Adrenal gland (tissue), 12 donors: ENCODE results near the gene PPFIA2. TPM values are rescaled to one million over a fixed set of nuclear protein-coding genes. Genes with fewer than 3 reads are reported as not detected.

Source experiments
- DNase-seq, 7 donors: peaks; one replicate each; pipeline ENCODE4 v3.0.0-alpha.2; 2019 to 2020
- H3K27ac ChIP-seq, 5 donors: fragments of 200-600 bp; sonication (generic) in 4 of 5; 1 replicate in 3 of 5; 2 replicates in 2 of 5; pipeline versions ENCODE4 v1.5.1 to v1.8.0; 2016 to 2020; ENCODE audit warnings: mild to moderate bottlenecking in 1 of 5
- H3K27me3 ChIP-seq: fragments of 200-600 bp; 2 replicates; pipeline ENCODE4 v1.8.0; 2021
- H3K36me3 ChIP-seq, 2 donors: fragments of 200-600 bp; replicated peaks in 1 of 2; 1 replicate in 1 of 2; 2 replicates in 1 of 2; pipeline versions ENCODE4 v1.5.1 to v1.8.0; 2018 to 2022
- H3K4me1 ChIP-seq, 2 donors: fragments of 200-600 bp; replicated peaks in 1 of 2; 1 replicate in 1 of 2; 2 replicates in 1 of 2; pipeline versions ENCODE4 v1.5.1 to v1.8.0; 2018 to 2021
- H3K4me3 ChIP-seq, 4 donors: fragments of 200-600 bp; sonication (generic) in 3 of 4; one replicate each; pipeline ENCODE4 v1.5.1; 2016 to 2018
- H3K9me3 ChIP-seq, 3 donors: fragments of 200-600 bp; sonication (generic) in 1 of 3; replicated peaks in 1 of 3; 1 replicate in 2 of 3; 2 replicates in 1 of 3; pipeline versions ENCODE4 v1.5.1 to v1.8.0; 2016 to 2021
- CTCF ChIP-seq, 6 experiments: fragments of 450-650 bp in 4 of 6; fragments of 200-600 bp in 2 of 6; sonication (generic) in 1 of 6; IDR thresholded peaks; 1 replicate in 5 of 6; 2 replicates in 1 of 6; pipeline versions ENCODE4 v1.5.1 to v1.8.0; 2016 to 2021; ENCODE audit warnings: antibody characterized with exemption in 6 of 6, mild to moderate bottlenecking in 2 of 6, moderate library complexity in 1 of 6
- POLR2A ChIP-seq, 2 donors: fragments of 450-650 bp; IDR thresholded peaks; one replicate each; pipeline ENCODE4 v1.6.1; 2017; ENCODE audit warnings: antibody characterized with exemption in 2 of 2, mild to moderate bottlenecking in 2 of 2, moderate library complexity in 1 of 2
- WGBS, 4 donors: extraction: QIAGEN DNeasy Blood & Tissue Kit in 2 of 4; methylation state at CpG; one replicate each; pipeline versions ENCODE4 v1.1.5 to v1.1.7; 2013 to 2017; 5-methylcytosine and 5-hydroxymethylcytosine counted together
- intact Hi-C, 2 donors: fragments of 100-400 bp; cut with DNase I; formaldehyde crosslinking; loops; one replicate each; pipeline versions ENCODE4 v1.14.1 to v1.15.0; 2022 to 2023
- polyA plus RNA-seq, 3 donors: library from polyadenylated mRNA; stranded (reverse); fragments of 200-250 nt in 2 of 3; fragments of 350-450 nt in 1 of 3; fragmentation: Illumina TruSeq in 1 of 3; extraction: RNeasy Lipid Tissue Mini Kit (QIAGEN cat#74804) in 1 of 3; gene quantifications; one replicate each; pipeline ENCODE4 v1.2.3, GENCODE V29; 2013 to 2014
- total RNA-seq, 9 donors: library from RNA; depleted of rRNA in 4 of 9; stranded (reverse); fragments of >200 nt in 4 of 9; fragments of 120-200 nt in 1 of 9; fragmentation: NEBNext Ultra II Directional in 1 of 9; extraction: Animal tissue kit (Norgen Biotek cat#: 25700) in 1 of 9; gene quantifications; one replicate each; pipeline versions ENCODE4 v1.1.0 to v1.2.4, GENCODE V29; 2013 to 2023
- donor health status: healthy with polysubstance abuse.
- donor health status: Bipolar disorder and iron deficiency.
- donor health status: DM: yes; HTN: yes; CAD: no.
- donor health status: DM: no; HTN: no; CAD: no.
- donor health status: DM: no; HTN: no; CAD: no.
- donor health status: DM: yes; HTN: yes; CAD: no.

Gene PPFIA2
- total and polyA plus RNA-seq, 12 donors: 0.35 to 16.4 (median 2.4) TPM

GRCh38 chr12:81517296-81517695 lies 241.9 kb downstream of the PPFIA2 start:
- H3K36me3 ChIP-seq: no peaks in the 10 kb centered on the region
- no peak for TF ChIP-seq CTCF (IDR thresholded peaks at IDR 0.05)
- no peak for TF ChIP-seq POLR2A (IDR thresholded peaks at IDR 0.05)

GRCh38 chr12:81502912-81503695 lies 256.0 kb downstream of the PPFIA2 start:
- no peaks in the 10 kb centered on the region for H3K4me1 ChIP-seq
- no peaks in the 10 kb centered on the region for H3K36me3 ChIP-seq
- intact Hi-C loops: no loop called here
- TF ChIP-seq CTCF (IDR thresholded peaks at IDR 0.05): no peak
- DNase-seq: no peak
- WGBS, 4 donors: 39 to 67% (median 64%) methylated on average over 3 of the region's 3 CpGs
- H3K27ac ChIP-seq: no peak overlapping the region
- no peak overlapping the region for H3K4me3 ChIP-seq
- no peaks in the 10 kb centered on the region for H3K27me3 ChIP-seq
- no peaks in the 10 kb centered on the region for H3K9me3 ChIP-seq

More at GRCh38 chr12:81517296-81517695, 241.9 kb downstream of the PPFIA2 start:
- no peak overlapping the region for H3K27ac ChIP-seq
- no peak for DNase-seq
- no peak overlapping the region for H3K4me3 ChIP-seq
- no peaks in the 10 kb centered on the region for H3K9me3 ChIP-seq
- no peaks in the 10 kb centered on the region for H3K4me1 ChIP-seq
- no peaks in the 10 kb centered on the region for H3K27me3 ChIP-seq
- 73 to 80% (median 77%) methylated on average over 6 of the region's 6 CpGs for whole genome bisulfite sequencing, 4 donors
- intact Hi-C loops: no loop called here

DNA sequence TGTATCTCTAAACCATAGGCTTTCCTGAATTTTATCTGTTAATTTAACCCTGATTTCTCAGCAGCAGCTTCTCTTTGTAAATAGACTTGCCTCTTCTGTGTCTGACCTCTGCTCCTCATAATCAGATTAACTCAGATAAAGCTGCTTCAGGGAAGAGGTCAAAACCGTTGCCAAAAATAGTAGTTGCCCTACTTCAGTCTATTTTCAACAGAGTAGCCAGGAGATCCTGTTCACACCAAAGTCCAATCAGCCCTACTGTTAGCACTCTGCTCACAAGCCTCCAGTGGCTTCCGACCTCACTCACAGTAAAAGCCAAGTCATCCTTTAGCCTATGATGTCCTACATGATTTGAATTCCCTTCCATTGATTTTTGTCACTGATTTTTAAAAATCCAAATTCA lies 258.4 kb downstream of the PPFIA2 start:
- Histone ChIP-seq H3K27me3 (no peaks in the 10 kb centered on the region), H3K36me3 (no peaks in the 10 kb centered on the region), H3K9me3 (no peaks in the 10 kb centered on the region), H3K4me3 (no peak overlapping the region), H3K27ac (no peak overlapping the region), H3K4me1 (no peaks in the 10 kb centered on the region)
- 52 to 63% (median 58%) methylated on average over 2 of the region's 2 CpGs for WGBS, 4 donors
- DNase-seq: no peak
- TF ChIP-seq POLR2A (IDR thresholded peaks at IDR 0.05): no peak
- TF ChIP-seq CTCF (IDR thresholded peaks at IDR 0.05): no peak
- intact Hi-C loops: no loop called here

DNA sequence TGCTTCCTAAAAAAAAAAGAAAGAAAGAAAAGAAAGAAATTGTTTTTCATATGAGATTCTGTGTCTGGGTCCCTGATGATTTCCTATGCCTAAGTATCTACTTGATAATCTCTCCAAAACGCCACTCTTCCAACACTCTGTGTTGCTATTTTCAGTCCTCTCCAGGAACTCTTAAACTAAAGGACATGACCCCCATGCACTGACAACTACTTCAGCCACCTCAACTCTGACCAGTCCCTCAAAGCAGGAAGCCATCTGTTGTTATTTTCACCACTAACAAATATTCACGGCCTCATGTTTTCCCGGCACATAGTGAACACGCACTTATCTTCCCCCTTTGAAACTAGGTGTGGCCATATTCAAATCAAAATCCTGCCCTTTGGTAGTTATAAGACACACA lies 259.3 kb downstream of the PPFIA2 start:
- Histone ChIP-seq H3K9me3 (no peaks in the 10 kb centered on the region), H3K27ac (no peak overlapping the region), H3K4me1 (no peaks in the 10 kb centered on the region), H3K4me3 (no peak overlapping the region), H3K27me3 (no peaks in the 10 kb centered on the region), H3K36me3 (no peaks in the 10 kb centered on the region)
- intact Hi-C loops: no loop called here
- no peak for DNase-seq
- 55 to 64% (median 60%) methylated on average over 4 of the region's 4 CpGs for WGBS, 4 donors
- no peak for TF ChIP-seq POLR2A (IDR thresholded peaks at IDR 0.05)
- no peak for TF ChIP-seq CTCF (IDR thresholded peaks at IDR 0.05)
